NB4 (cell line): ENCODE measurements around the gene PASK.
"Not testable (repeated sequence)": the region's sequence is repeated elsewhere in the genome, so short reads cannot be mapped to it uniquely, and the experiment has no call there.

Source experiments
- DNase-seq: peaks from one replicate; pipeline ENCODE4 v3.0.0; 2010; ENCODE audit warnings: low read depth
- H3K4me3 ChIP-seq: one replicate; pipeline ENCODE4 v1.5.1; 2011; ENCODE audit warnings: mild to moderate bottlenecking, low read depth, low read length, moderate library complexity
- CTCF ChIP-seq: IDR thresholded peaks from one replicate; pipeline ENCODE4 v1.5.1; 2012; ENCODE audit warnings: low read depth, low read length
- MYC ChIP-seq: IDR thresholded peaks from 2 replicates; pipeline ENCODE4 v1.6.1; 2011; ENCODE audit warnings: low read depth, low read length
- POLR2A ChIP-seq: IDR thresholded peaks from 2 replicates; pipeline ENCODE4 v1.6.1; 2011; ENCODE audit warnings: mild to moderate bottlenecking; ENCODE audit not compliant: insufficient read length; ENCODE audit errors: extremely low read depth
- TF ChIP-seq, protein P1 (sequence below): IDR thresholded peaks from 2 replicates; pipeline ENCODE4 v1.6.1; 2011; ENCODE audit warnings: low read depth, low read length

The PASK gene

DNA sequence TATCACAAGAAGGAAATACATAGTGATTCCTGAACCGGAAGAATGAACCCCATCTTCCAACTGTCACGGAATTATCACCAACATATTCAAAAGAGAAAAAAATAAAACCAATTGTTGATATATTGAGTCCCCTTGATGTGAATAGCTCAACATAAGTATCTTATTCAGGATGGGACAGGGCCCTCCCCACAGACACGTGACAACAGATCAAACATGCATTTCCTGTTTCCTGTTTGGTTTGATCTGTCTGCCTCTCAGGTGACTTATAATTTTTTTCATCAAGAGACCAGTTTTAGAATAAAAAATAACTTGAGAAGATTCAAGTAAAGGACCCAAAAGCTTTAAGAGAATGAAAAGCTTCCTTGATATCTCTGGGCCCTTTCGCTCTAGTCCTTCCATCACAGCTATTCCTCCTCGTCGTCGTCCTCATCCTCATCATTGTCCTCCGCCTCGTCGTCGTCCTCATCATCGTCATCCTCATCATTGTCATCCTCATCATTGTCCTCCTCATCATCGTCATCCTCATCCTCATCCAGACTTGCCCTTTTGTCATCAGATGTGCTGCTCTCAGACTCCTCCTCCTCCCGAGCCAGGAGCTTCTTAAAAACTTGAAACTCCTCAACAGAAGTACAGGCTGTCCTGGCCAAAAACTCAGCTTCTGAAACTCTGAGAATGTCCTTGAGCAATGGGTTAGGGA, 53.5 kb downstream of the PASK start:
- H3K4me3 ChIP-seq = no peak overlapping the region
- TF ChIP-seq, protein P1, sequence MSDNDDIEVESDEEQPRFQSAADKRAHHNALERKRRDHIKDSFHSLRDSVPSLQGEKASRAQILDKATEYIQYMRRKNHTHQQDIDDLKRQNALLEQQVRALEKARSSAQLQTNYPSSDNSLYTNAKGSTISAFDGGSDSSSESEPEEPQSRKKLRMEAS = no peak
- TF ChIP-seq MYC (no peak), POLR2A (no peak), CTCF (no peak)
- DNase-seq = no peak

DNA sequence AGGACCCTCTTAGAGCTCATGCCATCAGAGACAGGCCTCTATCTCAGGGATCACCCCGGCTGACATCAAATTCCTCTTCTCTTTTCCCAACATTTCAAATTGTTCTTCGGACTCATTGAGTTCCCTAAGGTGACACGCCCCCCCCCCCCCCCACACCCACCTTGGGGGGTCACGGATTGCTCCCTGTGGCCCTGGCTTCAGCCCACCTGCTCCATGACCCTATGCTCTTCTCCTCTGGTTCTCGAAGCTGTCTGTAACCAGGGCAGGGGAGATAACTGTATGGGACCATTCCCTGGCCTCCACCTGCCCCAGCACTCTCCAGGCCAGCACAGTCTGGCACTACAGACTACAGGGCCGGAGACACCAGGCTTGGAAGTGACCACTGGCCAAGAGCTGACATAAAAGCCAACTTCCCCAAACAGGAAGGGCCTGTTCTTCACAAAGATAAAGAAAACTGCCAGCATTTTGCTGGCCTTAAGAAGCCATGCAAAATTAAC, 54.3 kb downstream of the PASK start:
- TF ChIP-seq POLR2A (no peak), CTCF (no peak), MYC (no peak)
- TF ChIP-seq, protein P1 = no peak
- DNase-seq = no peak
- no peak overlapping the region for H3K4me3 ChIP-seq

- TF ChIP-seq MYC = no peak
- TF ChIP-seq CTCF = no peak
- DNase-seq = no peak
- no peak overlapping the region for H3K4me3 ChIP-seq
Measured at GRCh38 chr2:241094172-241094571, 55.1 kb downstream of the PASK start.

DNA sequence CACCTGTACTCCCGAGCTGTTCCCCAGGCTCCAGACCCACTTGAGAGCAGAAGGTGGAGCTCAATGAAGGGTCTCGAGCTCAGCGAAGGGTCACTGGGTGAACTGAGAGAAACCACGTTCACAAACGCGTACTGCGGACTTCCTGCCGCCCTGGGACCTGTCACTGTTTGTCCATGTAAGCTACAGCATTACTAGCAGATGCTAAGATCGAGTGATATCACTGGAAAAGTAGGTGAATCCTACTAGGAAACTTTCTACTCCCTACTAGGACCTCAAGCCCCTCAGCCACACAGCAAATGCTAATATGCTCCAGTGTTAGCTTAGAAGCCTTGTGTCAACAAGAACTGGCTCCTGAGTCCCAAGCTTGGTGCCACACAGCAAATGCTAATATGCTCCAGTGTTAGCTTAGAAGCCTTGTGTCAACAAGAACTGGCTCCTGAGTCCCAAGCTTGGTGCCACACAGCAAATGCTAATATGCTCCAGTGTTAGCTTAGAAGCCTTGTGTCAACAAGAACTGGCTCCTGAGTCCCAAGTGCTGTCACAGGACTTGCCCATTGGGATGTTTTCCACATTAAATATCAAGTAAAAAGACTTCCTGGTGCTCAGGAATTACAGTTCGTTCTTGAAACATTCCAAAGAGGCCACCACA, 56.0 kb downstream of the PASK start:
- DNase-seq, H3K4me3 ChIP-seq: not testable (repeated sequence)

DNA sequence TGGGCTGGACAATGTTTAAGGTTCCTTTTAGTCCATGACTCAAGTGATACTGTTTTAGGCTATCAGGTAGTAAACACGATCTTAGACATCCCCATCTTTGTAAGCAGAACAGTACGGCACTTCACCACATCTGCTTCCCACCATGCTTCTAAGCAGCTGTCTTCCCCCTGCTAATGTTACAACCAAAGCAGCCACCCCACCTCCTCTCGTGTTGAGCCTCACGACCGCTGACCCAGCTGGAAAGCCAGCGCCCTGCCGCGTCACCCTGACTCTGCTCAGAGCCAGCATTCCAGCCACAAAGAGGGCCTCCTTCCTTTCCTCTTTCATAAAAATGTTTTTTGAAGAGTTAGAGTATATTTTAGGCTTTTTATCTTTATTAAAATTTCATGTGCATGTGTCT, 56.6 kb downstream of the PASK start:
- TF ChIP-seq, protein P1 = no peak
- TF ChIP-seq POLR2A (no peak), CTCF (no peak), MYC (no peak)
- H3K4me3 ChIP-seq = no peak overlapping the region

GRCh38 chr2:241091734-241092445, 57.4 kb downstream of the PASK start:
- no peak overlapping the region for H3K4me3 ChIP-seq
- TF ChIP-seq CTCF (no peak), MYC (no peak), POLR2A (no peak)
- TF ChIP-seq, protein P1 = no peak
- no peak for DNase-seq

More for the DNA sequence above, 56.6 kb downstream of the PASK start:
- DNase-seq = no peak
